22Rv1 (cell line): ENCODE data around the gene ALLC.
"Not testable (repeated sequence)": the region's sequence is repeated elsewhere in the genome, so short reads cannot be mapped to it uniquely, and the experiment has no call there.

Source experiments
- H3K27ac ChIP-seq: fragments of 450-650 bp; 2 replicates; pipeline ENCODE4 v1.5.1; 2017
- ZFX ChIP-seq: fragments of 450-650 bp; IDR thresholded peaks from 2 replicates; pipeline ENCODE4 v1.6.1; 2017; ENCODE audit warnings: antibody characterized with exemption, borderline replicate concordance
- TF ChIP-seq, protein P1 (sequence below): fragments of 450-650 bp; IDR thresholded peaks from 2 replicates; pipeline ENCODE4 v1.5.1; 2017; ENCODE audit warnings: mild to moderate bottlenecking

ALLC gene

DNA sequence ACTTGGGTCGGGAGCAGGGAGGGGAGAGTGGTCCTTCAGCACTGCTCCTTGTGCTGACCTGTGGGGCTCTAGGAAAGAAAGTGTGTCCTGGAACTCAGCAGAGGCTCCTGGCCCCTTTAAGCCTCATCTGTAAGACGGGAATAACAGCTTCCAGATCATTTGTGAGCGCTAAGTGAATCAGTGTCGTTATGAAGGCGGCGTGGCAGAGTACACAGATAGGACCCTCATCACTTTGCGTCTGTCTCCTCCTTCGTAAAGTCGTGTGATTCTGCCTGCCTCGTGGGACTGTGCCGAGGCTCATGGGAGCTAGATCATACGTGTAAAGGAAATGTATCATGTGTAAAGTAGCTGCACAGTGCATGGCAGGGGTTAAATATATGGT is 44.5 kb upstream of the ALLC start:
- TF ChIP-seq, protein P1, sequence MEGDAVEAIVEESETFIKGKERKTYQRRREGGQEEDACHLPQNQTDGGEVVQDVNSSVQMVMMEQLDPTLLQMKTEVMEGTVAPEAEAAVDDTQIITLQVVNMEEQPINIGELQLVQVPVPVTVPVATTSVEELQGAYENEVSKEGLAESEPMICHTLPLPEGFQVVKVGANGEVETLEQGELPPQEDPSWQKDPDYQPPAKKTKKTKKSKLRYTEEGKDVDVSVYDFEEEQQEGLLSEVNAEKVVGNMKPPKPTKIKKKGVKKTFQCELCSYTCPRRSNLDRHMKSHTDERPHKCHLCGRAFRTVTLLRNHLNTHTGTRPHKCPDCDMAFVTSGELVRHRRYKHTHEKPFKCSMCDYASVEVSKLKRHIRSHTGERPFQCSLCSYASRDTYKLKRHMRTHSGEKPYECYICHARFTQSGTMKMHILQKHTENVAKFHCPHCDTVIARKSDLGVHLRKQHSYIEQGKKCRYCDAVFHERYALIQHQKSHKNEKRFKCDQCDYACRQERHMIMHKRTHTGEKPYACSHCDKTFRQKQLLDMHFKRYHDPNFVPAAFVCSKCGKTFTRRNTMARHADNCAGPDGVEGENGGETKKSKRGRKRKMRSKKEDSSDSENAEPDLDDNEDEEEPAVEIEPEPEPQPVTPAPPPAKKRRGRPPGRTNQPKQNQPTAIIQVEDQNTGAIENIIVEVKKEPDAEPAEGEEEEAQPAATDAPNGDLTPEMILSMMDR, result no peak
- TF ChIP-seq ZFX, result no peak
- no peak overlapping the region for H3K27ac ChIP-seq

DNA sequence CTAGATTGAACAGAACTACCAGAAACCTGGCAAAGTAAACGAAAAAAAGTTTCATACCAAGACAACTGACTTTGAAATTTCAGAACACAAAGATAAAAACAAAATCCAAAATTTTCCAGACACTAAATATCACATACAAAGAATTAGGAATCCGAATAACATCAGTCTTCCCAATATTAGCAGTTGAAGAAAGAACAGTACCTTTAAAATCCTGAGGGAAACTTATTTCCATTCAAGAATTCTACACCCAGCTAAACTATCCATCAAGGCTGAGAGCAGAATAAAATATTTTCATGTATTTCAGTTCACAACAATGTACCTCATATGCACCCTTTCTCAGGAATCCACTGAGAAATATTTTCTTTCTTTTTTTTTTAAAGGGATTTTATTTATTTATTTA is 43.3 kb upstream of the ALLC start:
- not testable (repeated sequence) for H3K27ac ChIP-seq

DNA sequence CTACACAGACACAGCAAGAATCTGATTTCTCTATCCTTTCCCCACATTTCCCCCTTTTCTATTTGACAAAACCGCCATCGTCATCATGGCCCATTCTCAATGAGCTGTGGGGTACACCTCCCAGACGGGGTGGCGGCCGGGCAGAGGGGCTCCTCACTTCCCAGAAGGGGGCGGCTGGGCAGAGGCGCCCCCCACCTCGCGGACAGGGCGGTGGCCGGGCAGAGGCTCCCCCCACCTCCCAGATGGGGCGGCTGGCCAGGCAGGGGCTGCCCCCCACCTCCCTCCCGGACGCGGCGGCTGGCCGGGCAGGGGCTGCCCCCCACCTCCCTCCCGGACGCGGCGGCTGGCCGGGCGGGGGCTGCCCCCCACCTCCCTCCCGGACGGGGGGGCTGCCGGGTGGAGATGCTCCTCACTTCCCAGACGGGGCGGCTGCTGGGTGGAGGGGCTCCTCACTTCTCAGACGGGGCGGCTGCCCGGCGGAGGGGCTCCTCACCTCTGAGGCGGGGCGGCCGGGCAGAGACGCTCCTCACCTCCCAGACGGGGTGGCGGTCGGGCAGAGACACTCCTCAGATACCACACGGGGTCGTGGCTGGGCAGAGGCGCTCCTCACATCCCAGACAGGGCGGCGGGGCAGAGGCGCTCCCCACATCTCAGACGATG is 42.3 kb upstream of the ALLC start:
- H3K27ac ChIP-seq, result not testable (repeated sequence)

DNA sequence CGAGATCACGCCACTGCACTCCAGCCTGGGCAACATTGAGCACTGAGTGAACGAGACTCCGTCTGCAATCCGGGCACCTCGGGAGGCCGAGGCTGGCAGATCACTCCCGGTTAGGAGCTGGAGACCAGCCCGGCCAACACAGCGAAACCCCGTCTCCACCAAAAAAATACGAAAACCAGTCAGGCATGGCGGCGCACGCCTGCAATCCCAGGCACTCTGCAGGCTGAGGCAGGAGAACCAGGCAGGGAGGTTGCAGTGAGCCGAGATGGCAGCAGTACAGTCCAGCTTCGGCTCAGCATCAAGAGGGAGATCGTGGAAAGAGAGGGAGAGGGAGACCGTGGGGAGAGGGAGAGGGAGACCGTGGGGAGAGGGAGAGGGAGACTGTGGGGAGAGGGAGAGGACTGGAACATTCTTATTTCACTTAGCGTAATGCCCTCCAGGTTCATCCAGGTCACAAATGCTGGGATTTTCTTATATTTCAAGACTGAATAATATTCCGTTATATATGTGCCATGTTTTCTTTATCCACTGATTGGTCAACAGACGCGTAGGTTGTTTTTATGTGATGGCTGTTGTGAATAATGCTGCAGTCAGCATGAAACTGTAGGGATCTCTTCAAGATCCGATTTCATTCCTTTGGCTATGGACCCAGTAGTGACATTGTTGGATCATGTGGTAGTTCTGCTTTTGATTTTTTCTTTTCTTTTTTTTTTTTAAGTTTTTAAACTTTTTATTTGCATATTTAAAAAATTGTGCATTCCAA is 41.4 kb upstream of the ALLC start:
- not testable (repeated sequence) for H3K27ac ChIP-seq

DNA sequence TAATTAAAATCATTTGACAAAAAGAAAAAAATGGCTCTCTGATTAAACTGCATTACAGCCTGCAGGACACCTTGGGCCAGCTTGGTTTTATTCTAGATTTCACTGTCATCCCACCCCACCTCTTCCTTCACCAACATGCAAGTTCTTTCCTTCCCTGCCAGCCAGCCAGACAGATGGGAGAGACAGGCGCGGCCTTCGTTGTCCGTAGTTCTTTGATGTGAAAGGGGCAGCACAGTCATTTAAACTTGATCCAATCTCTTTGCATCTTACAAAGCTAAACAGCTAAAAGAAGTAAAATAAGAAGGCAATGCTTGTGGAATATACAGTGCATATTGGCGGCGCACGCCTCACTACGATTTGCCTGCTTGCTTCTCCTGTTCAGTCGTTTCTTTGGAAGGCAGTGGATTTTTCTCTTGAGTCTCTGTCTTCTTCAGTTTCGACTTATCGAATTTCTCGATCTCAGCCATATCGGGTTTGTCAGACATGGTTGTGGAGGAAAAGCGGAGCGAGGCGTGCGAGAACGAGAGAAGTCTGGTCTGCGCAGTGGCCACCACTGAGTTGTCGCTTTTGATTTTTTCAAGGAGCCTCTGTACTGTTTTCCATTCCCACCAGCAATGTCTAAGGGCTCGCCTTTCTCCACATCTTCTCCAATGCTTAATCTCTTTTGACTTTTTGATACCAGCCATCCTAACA is 40.7 kb upstream of the ALLC start:
- TF ChIP-seq, protein P1, result no peak
- no peak for TF ChIP-seq ZFX
- H3K27ac ChIP-seq, result no peak overlapping the region

DNA sequence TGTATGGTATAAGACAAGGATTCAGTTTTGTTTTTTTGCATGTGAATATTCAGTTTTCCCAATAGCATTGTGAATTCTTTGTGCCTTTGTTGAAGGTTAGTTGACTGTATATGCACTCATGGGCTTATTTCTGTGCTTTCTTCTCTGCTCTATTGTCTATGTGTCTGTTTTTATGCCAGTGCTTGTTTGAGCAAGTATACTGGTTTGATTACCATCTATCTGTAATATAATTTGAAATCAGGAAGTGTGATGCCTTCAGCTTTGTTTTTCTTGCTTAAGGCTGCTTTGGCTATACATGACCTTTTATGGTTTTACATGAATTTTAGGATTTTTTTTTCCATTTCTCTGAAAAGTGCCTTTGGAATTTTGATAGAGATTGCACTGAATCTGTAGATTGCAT is 39.6 kb upstream of the ALLC start:
- TF ChIP-seq ZFX, result no peak
- TF ChIP-seq, protein P1, result no peak
- no peak overlapping the region for H3K27ac ChIP-seq

DNA sequence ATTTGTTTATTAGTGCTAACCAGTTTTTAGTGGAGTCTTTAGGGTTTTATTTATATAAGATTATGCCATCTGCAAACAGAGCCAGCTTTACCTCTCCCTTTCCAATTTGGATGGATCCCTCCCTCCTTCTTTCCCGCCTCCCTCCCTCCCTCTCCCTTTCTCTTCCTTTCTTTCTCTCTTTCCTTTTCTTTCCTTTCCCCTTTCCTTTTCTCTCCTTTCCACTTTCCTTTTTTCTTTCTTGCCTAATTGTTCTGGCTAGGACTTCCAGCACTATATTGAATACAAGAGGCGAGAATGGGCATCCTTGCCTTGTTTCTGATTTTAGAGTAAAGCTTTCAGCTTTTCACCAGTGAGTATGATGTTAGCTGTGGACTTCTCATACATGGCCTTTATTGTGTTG is 39.0 kb upstream of the ALLC start:
- H3K27ac ChIP-seq, result no peak overlapping the region
- no peak for TF ChIP-seq ZFX
- TF ChIP-seq, protein P1, result no peak

DNA sequence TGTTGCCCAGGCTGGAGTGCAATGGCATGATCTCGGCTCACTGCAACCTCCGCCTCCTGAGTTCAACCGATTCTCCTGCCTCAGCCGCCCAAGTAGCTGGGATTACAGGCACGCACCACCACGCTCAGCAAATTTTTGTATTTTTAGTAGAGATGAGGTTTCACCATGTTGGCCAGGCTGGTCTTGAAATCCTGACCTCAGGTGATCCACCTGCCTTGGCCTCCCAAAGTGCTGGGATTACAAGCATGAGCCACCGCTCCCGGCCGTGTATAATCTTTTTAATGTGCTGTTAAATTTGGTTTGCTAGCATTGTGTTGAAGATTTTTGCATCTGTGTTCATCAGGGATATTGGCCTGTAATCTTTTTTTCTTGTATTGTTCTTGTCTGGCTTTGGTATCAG is 38.3 kb upstream of the ALLC start:
- not testable (repeated sequence) for H3K27ac ChIP-seq

DNA sequence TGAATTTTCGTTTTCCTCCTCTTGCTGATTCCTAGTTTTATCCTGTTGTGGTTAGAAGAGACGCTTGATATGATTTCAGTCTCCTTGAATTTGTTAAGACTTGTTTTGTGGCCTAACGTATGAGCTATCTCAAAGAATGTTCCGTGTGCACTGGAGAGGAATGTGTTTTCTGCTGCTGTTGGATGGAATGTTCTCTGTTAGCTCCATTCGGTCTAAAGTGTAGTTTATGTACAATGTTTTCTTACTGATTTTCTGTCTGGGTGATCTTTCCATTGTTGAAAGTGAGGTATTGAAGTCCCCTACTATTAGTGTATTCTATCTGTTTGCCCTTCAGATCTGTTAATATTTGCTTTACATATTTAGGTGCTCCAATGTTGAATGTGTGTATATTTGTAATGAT is 37.2 kb upstream of the ALLC start:
- no peak overlapping the region for H3K27ac ChIP-seq
- TF ChIP-seq ZFX, result no peak
- TF ChIP-seq, protein P1, result no peak
